WTC11 (cell line): ENCODE data around the gene ATMIN. TPM values are rescaled to one million over a fixed set of nuclear protein-coding genes. Genes with fewer than 3 reads are reported as not detected.

Source experiments
- ATAC-seq: fragments of 200-7000 bp; cut with Tn5 transposase; 2 replicates; pipeline ENCODE4 v1.10.0; 2021; ENCODE audit warnings: mild to moderate bottlenecking, moderate library complexity
- CTCF ChIA-PET: fragments of 300-600 bp; sonication (Branson Sonifier 250); formaldehyde crosslinking; loops from one replicate; lab custom pipeline; 2021; ENCODE audit warnings: antibody characterized with exemption; lab: Charles Lee
- POLR2A ChIA-PET: fragments of 350-600 bp; sonication (Branson Sonifier 250); formaldehyde crosslinking; loops from one replicate; lab custom pipeline; 2021; ENCODE audit warnings: antibody characterized with exemption; lab: Charles Lee
- DNase-seq: peaks from one replicate; pipeline ENCODE4 v3.0.0; 2021; ENCODE audit warnings: low spot score
- H3K27ac Mint-ChIP-seq: 2 replicates; pipeline ENCODE4 v1.8.0; 2021; ENCODE audit warnings: mixed read lengths
- H3K27me3 Mint-ChIP-seq: 2 replicates; pipeline ENCODE4 v1.8.0; 2021; ENCODE audit warnings: low read depth, mild to moderate bottlenecking, moderate library complexity, mixed read lengths
- H3K36me3 Mint-ChIP-seq: 2 replicates; pipeline ENCODE4 v1.8.0; 2021; ENCODE audit warnings: mixed read lengths
- H3K4me1 Mint-ChIP-seq: 2 replicates; pipeline ENCODE4 v1.8.0; 2022; ENCODE audit warnings: mixed read lengths
- H3K4me3 Mint-ChIP-seq: 2 replicates; pipeline ENCODE4 v1.8.0; 2021; ENCODE audit warnings: mild to moderate bottlenecking, moderate library complexity, mixed read lengths
- H3K9me3 Mint-ChIP-seq: 2 replicates; pipeline ENCODE4 v1.8.0; 2021; ENCODE audit warnings: mixed read lengths
- CBFB ChIP-seq: sonication (generic); formaldehyde crosslinking; IDR thresholded peaks from 2 replicates; pipeline ENCODE4 v1.8.1; 2022; ENCODE audit warnings: mild to moderate bottlenecking, low read depth, missing genetic modification reagents
- EMX1 ChIP-seq: fragments of 250-450 bp; sonication (Bioruptor Pico); IDR thresholded peaks from 2 replicates; pipeline ENCODE4 v1.8.0; 2021; ENCODE audit warnings: mild to moderate bottlenecking
- FOXJ3 ChIP-seq: sonication (generic); formaldehyde crosslinking; IDR thresholded peaks from 2 replicates; pipeline ENCODE4 v1.9.0; 2021; ENCODE audit warnings: missing genetic modification reagents, mild to moderate bottlenecking, borderline replicate concordance
- GRHL2 ChIP-seq: fragments of 250-450 bp; sonication (Bioruptor Pico); IDR thresholded peaks from 2 replicates; pipeline ENCODE4 v1.8.0; 2022; ENCODE audit warnings: mild to moderate bottlenecking, moderate library complexity; ENCODE audit not compliant: insufficient replicate concordance, severe bottlenecking
- JAZF1 ChIP-seq: fragments of 250-450 bp; sonication (Bioruptor Pico); IDR thresholded peaks from 2 replicates; pipeline ENCODE4 v1.9.0; 2021; ENCODE audit warnings: moderate library complexity, mild to moderate bottlenecking, inconsistent platforms
- MYBL2 ChIP-seq: sonication (generic); formaldehyde crosslinking; IDR thresholded peaks from 2 replicates; pipeline ENCODE4 v1.8.1; 2023; ENCODE audit warnings: mild to moderate bottlenecking, moderate library complexity, missing genetic modification reagents
- NFATC4 ChIP-seq: fragments of 250-450 bp; sonication (Bioruptor Pico); IDR thresholded peaks from 2 replicates; pipeline ENCODE4 v1.9.0; 2021; ENCODE audit warnings: mild to moderate bottlenecking
- NFYB ChIP-seq: sonication (generic); formaldehyde crosslinking; conservative IDR thresholded peaks from 2 replicates; pipeline ENCODE4 v1.8.0; 2022; ENCODE audit warnings: low read depth, missing genetic modification reagents
- NR3C1 ChIP-seq: sonication (generic); formaldehyde crosslinking; conservative IDR thresholded peaks from 2 replicates; pipeline ENCODE4 v1.8.1; 2023; ENCODE audit warnings: low read depth, mild to moderate bottlenecking, missing genetic modification reagents
- PRRX2 ChIP-seq: fragments of 250-450 bp; sonication (Bioruptor Pico); IDR thresholded peaks from 2 replicates; pipeline ENCODE4 v1.8.0; 2021; ENCODE audit warnings: mild to moderate bottlenecking
- SP1 ChIP-seq: sonication (generic); formaldehyde crosslinking; conservative IDR thresholded peaks from 2 replicates; pipeline ENCODE4 v1.8.1; 2022; ENCODE audit warnings: missing genetic modification reagents
- TCF7 ChIP-seq: sonication (generic); formaldehyde crosslinking; IDR thresholded peaks from 2 replicates; pipeline ENCODE4 v1.8.0; 2022; ENCODE audit warnings: mild to moderate bottlenecking, low read depth, missing genetic modification reagents, moderate library complexity
- TP53 ChIP-seq: sonication (generic); formaldehyde crosslinking; IDR thresholded peaks from 2 replicates; pipeline ENCODE4 v1.8.1; 2023; ENCODE audit warnings: mild to moderate bottlenecking, missing genetic modification reagents
- ZNF219 ChIP-seq: sonication (generic); formaldehyde crosslinking; IDR thresholded peaks from 2 replicates; pipeline ENCODE4 v1.8.0; 2023; ENCODE audit warnings: missing genetic modification reagents, mild to moderate bottlenecking, borderline replicate concordance
- ZNF317 ChIP-seq: sonication (generic); formaldehyde crosslinking; IDR thresholded peaks from 2 replicates; pipeline ENCODE4 v1.8.1; 2023; ENCODE audit warnings: low read depth, mild to moderate bottlenecking, moderate library complexity, missing genetic modification reagents, borderline replicate concordance
- total RNA-seq: library from RNA; stranded (reverse); gene quantifications from 3 replicates; pipeline ENCODE4 v1.2.3, GENCODE V29; 2021
- TF ChIP-seq, protein P1 (sequence below): sonication (generic); formaldehyde crosslinking; IDR thresholded peaks from 2 replicates; pipeline ENCODE4 v1.8.1; 2023; ENCODE audit warnings: mild to moderate bottlenecking, missing genetic modification reagents
- TF ChIP-seq, protein P2 (sequence below): sonication (generic); formaldehyde crosslinking; IDR thresholded peaks from 2 replicates; pipeline ENCODE4 v1.8.1; 2022; ENCODE audit warnings: missing genetic modification reagents, borderline replicate concordance
- TF ChIP-seq, protein P3 (sequence below): sonication (generic); formaldehyde crosslinking; conservative IDR thresholded peaks from 2 replicates; pipeline ENCODE4 v1.8.1; 2022; ENCODE audit warnings: mild to moderate bottlenecking, missing genetic modification reagents
- TF ChIP-seq, protein P4 (sequence below): sonication (generic); formaldehyde crosslinking; IDR thresholded peaks from 2 replicates; pipeline ENCODE4 v1.8.0; 2022; ENCODE audit warnings: mild to moderate bottlenecking, missing genetic modification reagents
- TF ChIP-seq, protein P5 (sequence below): fragments of 250-450 bp; sonication (Bioruptor Pico); IDR thresholded peaks from 2 replicates; pipeline ENCODE4 v1.9.0; 2021; ENCODE audit warnings: mild to moderate bottlenecking, borderline replicate concordance
- TF ChIP-seq, protein P6 (sequence below): sonication (generic); formaldehyde crosslinking; IDR thresholded peaks from 2 replicates; pipeline ENCODE4 v1.8.1; 2022; ENCODE audit warnings: low read depth, missing genetic modification reagents, borderline replicate concordance
- TF ChIP-seq, protein P7 (sequence below): fragments of 250-450 bp; sonication (Bioruptor Pico); IDR thresholded peaks from 2 replicates; pipeline ENCODE4 v1.8.0; 2021; ENCODE audit warnings: mild to moderate bottlenecking
- TF ChIP-seq, protein P8 (sequence below): fragments of 250-450 bp; sonication (Bioruptor Pico); IDR thresholded peaks from 2 replicates; pipeline ENCODE4 v1.9.0; 2021; ENCODE audit warnings: mild to moderate bottlenecking

The ATMIN gene
- total RNA-seq, 1 experiment from 2014 or later = 43.1 TPM

DNA sequence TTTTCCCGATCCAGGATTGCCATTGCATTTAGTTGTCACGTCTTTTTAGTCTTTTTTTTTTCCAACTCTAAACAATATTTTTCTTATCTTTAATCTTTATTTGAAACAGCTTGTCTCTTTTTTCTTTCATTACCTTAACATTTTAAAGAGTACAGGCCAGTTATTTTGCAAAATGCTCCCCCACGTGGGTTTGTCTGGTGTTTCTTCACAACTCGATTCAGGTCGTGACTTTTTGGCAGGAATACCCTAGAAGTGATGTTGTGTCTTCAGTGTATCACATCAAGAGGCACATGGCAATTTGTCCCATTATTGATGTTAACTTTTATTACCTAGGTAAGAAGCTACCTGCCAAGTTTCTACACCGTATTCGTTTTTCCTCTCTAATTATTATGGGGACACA is 46.9 kb upstream of the ATMIN start:
- POLR2A ChIA-PET = interaction anchor here (0.6 kb wide), 1 partner anchor 165 kb away, joined by 3 read pairs; no protein-coding TSS in a partner anchor
- Mint-ChIP-seq H3K27me3 (peaks cover 20% of the 10 kb centered on the region), H3K4me3 (no peak overlapping the region), H3K27ac (no peak overlapping the region), H3K36me3 (peaks cover 11% of the 10 kb centered on the region), H3K4me1 (peaks cover 46% of the 10 kb centered on the region), H3K9me3 (no peaks in the 10 kb centered on the region)
- TF ChIP-seq, protein P1, sequence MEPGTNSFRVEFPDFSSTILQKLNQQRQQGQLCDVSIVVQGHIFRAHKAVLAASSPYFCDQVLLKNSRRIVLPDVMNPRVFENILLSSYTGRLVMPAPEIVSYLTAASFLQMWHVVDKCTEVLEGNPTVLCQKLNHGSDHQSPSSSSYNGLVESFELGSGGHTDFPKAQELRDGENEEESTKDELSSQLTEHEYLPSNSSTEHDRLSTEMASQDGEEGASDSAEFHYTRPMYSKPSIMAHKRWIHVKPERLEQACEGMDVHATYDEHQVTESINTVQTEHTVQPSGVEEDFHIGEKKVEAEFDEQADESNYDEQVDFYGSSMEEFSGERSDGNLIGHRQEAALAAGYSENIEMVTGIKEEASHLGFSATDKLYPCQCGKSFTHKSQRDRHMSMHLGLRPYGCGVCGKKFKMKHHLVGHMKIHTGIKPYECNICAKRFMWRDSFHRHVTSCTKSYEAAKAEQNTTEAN = no peak
- TF ChIP-seq, protein P2, sequence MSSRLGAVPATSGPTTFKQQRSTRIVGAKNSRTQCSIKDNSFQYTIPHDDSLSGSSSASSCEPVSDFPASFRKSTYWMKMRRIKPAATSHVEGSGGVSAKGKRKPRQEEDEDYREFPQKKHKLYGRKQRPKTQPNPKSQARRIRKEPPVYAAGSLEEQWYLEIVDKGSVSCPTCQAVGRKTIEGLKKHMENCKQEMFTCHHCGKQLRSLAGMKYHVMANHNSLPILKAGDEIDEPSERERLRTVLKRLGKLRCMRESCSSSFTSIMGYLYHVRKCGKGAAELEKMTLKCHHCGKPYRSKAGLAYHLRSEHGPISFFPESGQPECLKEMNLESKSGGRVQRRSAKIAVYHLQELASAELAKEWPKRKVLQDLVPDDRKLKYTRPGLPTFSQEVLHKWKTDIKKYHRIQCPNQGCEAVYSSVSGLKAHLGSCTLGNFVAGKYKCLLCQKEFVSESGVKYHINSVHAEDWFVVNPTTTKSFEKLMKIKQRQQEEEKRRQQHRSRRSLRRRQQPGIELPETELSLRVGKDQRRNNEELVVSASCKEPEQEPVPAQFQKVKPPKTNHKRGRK (CRISPR knock-in tag) = no peak
- TF ChIP-seq CBFB (CRISPR knock-in tag) (no peak), TCF7 (CRISPR knock-in tag) (no peak), TP53 (CRISPR knock-in tag) (no peak), FOXJ3 (no peak), MYBL2 (no peak), JAZF1 (CRISPR knock-in tag) (no peak), PRRX2 (CRISPR knock-in tag) (no peak), NFATC4 (CRISPR knock-in tag) (no peak)
- TF ChIP-seq, protein P3, sequence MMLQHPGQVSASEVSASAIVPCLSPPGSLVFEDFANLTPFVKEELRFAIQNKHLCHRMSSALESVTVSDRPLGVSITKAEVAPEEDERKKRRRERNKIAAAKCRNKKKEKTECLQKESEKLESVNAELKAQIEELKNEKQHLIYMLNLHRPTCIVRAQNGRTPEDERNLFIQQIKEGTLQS = no peak
- TF ChIP-seq, protein P4, sequence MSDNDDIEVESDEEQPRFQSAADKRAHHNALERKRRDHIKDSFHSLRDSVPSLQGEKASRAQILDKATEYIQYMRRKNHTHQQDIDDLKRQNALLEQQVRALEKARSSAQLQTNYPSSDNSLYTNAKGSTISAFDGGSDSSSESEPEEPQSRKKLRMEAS = no peak
- TF ChIP-seq, protein P5, sequence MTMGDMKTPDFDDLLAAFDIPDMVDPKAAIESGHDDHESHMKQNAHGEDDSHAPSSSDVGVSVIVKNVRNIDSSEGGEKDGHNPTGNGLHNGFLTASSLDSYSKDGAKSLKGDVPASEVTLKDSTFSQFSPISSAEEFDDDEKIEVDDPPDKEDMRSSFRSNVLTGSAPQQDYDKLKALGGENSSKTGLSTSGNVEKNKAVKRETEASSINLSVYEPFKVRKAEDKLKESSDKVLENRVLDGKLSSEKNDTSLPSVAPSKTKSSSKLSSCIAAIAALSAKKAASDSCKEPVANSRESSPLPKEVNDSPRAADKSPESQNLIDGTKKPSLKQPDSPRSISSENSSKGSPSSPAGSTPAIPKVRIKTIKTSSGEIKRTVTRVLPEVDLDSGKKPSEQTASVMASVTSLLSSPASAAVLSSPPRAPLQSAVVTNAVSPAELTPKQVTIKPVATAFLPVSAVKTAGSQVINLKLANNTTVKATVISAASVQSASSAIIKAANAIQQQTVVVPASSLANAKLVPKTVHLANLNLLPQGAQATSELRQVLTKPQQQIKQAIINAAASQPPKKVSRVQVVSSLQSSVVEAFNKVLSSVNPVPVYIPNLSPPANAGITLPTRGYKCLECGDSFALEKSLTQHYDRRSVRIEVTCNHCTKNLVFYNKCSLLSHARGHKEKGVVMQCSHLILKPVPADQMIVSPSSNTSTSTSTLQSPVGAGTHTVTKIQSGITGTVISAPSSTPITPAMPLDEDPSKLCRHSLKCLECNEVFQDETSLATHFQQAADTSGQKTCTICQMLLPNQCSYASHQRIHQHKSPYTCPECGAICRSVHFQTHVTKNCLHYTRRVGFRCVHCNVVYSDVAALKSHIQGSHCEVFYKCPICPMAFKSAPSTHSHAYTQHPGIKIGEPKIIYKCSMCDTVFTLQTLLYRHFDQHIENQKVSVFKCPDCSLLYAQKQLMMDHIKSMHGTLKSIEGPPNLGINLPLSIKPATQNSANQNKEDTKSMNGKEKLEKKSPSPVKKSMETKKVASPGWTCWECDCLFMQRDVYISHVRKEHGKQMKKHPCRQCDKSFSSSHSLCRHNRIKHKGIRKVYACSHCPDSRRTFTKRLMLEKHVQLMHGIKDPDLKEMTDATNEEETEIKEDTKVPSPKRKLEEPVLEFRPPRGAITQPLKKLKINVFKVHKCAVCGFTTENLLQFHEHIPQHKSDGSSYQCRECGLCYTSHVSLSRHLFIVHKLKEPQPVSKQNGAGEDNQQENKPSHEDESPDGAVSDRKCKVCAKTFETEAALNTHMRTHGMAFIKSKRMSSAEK = no peak
- TF ChIP-seq, protein P6, sequence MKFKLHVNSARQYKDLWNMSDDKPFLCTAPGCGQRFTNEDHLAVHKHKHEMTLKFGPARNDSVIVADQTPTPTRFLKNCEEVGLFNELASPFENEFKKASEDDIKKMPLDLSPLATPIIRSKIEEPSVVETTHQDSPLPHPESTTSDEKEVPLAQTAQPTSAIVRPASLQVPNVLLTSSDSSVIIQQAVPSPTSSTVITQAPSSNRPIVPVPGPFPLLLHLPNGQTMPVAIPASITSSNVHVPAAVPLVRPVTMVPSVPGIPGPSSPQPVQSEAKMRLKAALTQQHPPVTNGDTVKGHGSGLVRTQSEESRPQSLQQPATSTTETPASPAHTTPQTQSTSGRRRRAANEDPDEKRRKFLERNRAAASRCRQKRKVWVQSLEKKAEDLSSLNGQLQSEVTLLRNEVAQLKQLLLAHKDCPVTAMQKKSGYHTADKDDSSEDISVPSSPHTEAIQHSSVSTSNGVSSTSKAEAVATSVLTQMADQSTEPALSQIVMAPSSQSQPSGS (CRISPR knock-in tag) = no peak
- CTCF ChIA-PET = interaction anchor here (1.0 to 2.7 kb wide), 4 partner anchors 10 to 65 kb away, joined by 4 to 10 read pairs (median 8); no protein-coding TSS in a partner anchor
- DNase-seq = no peak
- no peak for ATAC-seq

DNA sequence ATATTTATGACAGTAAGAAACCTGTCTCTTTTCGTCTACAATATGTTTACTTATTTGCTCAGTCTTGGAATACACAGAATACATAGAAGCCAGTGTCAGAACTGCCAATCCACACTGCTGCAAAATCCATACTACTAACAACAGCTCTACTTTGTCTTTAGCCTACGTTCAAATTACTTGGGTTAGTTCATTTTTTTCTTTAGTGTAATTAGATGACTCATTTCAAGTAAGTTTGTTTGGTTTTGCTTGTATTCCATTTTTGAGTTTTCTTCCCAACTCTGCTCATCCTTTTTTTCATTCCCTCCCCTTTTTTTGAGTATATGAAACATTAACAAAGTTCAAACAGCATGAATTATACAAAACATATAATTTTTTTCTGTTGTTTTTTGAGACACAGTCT is 45.8 kb upstream of the ATMIN start:
- peaks cover 20% of the 10 kb centered on the region for H3K27me3 Mint-ChIP-seq
- DNase-seq = no peak
- peaks cover 11% of the 10 kb centered on the region for H3K36me3 Mint-ChIP-seq
- peaks cover 39% of the 10 kb centered on the region for H3K4me1 Mint-ChIP-seq
- POLR2A ChIA-PET = no interaction called here
- H3K4me3 Mint-ChIP-seq = no peak overlapping the region
- no peak overlapping the region for H3K27ac Mint-ChIP-seq
- no peaks in the 10 kb centered on the region for H3K9me3 Mint-ChIP-seq
- CTCF ChIA-PET = interaction anchor here (1.4 to 1.6 kb wide), 2 partner anchors 15 to 46 kb away, joined by 4 to 5 read pairs; partner anchors contain the start of gene ATMIN
- no peak for ATAC-seq
- TF ChIP-seq NFYB (no peak), EMX1 (no peak), GRHL2 (CRISPR knock-in tag) (no peak), FOXJ3 (no peak), ZNF219 (no peak), SP1 (CRISPR knock-in tag) (no peak), NR3C1 (no peak), ZNF317 (CRISPR knock-in tag) (no peak)
- TF ChIP-seq, protein P7, sequence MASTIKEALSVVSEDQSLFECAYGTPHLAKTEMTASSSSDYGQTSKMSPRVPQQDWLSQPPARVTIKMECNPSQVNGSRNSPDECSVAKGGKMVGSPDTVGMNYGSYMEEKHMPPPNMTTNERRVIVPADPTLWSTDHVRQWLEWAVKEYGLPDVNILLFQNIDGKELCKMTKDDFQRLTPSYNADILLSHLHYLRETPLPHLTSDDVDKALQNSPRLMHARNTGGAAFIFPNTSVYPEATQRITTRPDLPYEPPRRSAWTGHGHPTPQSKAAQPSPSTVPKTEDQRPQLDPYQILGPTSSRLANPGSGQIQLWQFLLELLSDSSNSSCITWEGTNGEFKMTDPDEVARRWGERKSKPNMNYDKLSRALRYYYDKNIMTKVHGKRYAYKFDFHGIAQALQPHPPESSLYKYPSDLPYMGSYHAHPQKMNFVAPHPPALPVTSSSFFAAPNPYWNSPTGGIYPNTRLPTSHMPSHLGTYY (CRISPR knock-in tag) = no peak
- TF ChIP-seq, protein P8, sequence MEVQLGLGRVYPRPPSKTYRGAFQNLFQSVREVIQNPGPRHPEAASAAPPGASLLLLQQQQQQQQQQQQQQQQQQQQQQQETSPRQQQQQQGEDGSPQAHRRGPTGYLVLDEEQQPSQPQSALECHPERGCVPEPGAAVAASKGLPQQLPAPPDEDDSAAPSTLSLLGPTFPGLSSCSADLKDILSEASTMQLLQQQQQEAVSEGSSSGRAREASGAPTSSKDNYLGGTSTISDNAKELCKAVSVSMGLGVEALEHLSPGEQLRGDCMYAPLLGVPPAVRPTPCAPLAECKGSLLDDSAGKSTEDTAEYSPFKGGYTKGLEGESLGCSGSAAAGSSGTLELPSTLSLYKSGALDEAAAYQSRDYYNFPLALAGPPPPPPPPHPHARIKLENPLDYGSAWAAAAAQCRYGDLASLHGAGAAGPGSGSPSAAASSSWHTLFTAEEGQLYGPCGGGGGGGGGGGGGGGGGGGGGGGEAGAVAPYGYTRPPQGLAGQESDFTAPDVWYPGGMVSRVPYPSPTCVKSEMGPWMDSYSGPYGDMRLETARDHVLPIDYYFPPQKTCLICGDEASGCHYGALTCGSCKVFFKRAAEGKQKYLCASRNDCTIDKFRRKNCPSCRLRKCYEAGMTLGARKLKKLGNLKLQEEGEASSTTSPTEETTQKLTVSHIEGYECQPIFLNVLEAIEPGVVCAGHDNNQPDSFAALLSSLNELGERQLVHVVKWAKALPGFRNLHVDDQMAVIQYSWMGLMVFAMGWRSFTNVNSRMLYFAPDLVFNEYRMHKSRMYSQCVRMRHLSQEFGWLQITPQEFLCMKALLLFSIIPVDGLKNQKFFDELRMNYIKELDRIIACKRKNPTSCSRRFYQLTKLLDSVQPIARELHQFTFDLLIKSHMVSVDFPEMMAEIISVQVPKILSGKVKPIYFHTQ (CRISPR knock-in tag) = no peak
